Measurements from ENCODE around the gene POLR1E.
A peak's percentile ranks its signal among the peaks of the same experiment; 100 is the strongest.

POLR1E gene

GRCh38 chr9:37499297-37499696, 13.5 kb downstream of the POLR1E start:
- peaks cover 9% of the 10 kb centered on the region for H4K20me1 ChIP-seq (ENCODE audit: insufficient read depth, low read length)
- no peak overlapping the region for H2AFZ ChIP-seq (ENCODE audit: low read depth, low read length)
- no peak overlapping the region for H3K27ac ChIP-seq (ENCODE audit: low read length)
- no peak for TF ChIP-seq CTCF (IDR thresholded peaks at IDR 0.05; ENCODE audit: borderline replicate concordance, extremely low read depth, low read length, poor library complexity, severe bottlenecking)
- TF ChIP-seq EZH2 (IDR thresholded peaks at IDR 0.05; ENCODE audit: borderline replicate concordance, low read depth, low read length, severe bottlenecking): no peak
- no peaks in the 10 kb centered on the region for H3K9me3 ChIP-seq (ENCODE audit: insufficient read depth, low read length, severe bottlenecking)
- no peak overlapping the region for H3K4me2 ChIP-seq (ENCODE audit: insufficient read depth, low read length)
- DNase-seq (no peak), ATAC-seq (ENCODE audit: insufficient read depth, low read depth) (no peak)
- H3K79me2 ChIP-seq (ENCODE audit: insufficient read depth, low read length): no peaks in the 10 kb centered on the region
- no peaks in the 10 kb centered on the region for H3K27me3 ChIP-seq (ENCODE audit: insufficient read depth, low read length, poor library complexity)
- no peak overlapping the region for H3K4me3 ChIP-seq (ENCODE audit: low read depth in 1 of 2, low read length in 2 of 2)
- peaks cover 89% of the 10 kb centered on the region for H3K36me3 ChIP-seq (ENCODE audit: insufficient read depth, low read length)
- no peaks in the 10 kb centered on the region for H3K4me1 ChIP-seq (ENCODE audit: insufficient read depth, low read length)
- H3K9ac ChIP-seq (ENCODE audit: low read depth, low read length): no peak overlapping the region

- Histone ChIP-seq H3K9me3 (ENCODE audit: insufficient read depth, low read length, severe bottlenecking) (no peaks in the 10 kb centered on the region), H2AFZ (ENCODE audit: low read depth, low read length) (no peak overlapping the region), H3K27ac (ENCODE audit: low read length) (no peak overlapping the region), H3K36me3 (ENCODE audit: insufficient read depth, low read length) (peaks cover 76% of the 10 kb centered on the region), H3K4me1 (ENCODE audit: insufficient read depth, low read length) (no peaks in the 10 kb centered on the region), H3K79me2 (ENCODE audit: insufficient read depth, low read length) (no peaks in the 10 kb centered on the region), H4K20me1 (ENCODE audit: insufficient read depth, low read length) (peaks cover 9% of the 10 kb centered on the region), H3K4me3 (ENCODE audit: low read depth in 1 of 2, low read length in 2 of 2) (no peak overlapping the region), H3K4me2 (ENCODE audit: insufficient read depth, low read length) (no peak overlapping the region), H3K9ac (ENCODE audit: low read depth, low read length) (no peak overlapping the region), H3K27me3 (ENCODE audit: insufficient read depth, low read length, poor library complexity) (no peaks in the 10 kb centered on the region)
- TF ChIP-seq CTCF (IDR thresholded peaks at IDR 0.05; ENCODE audit: borderline replicate concordance, extremely low read depth, low read length, poor library complexity, severe bottlenecking) (no peak), EZH2 (IDR thresholded peaks at IDR 0.05; ENCODE audit: borderline replicate concordance, low read depth, low read length, severe bottlenecking) (no peak)
- DNase-seq (no peak), ATAC-seq (ENCODE audit: insufficient read depth, low read depth) (no peak)
Measured at GRCh38 chr9:37501957-37502596, 16.3 kb downstream of the POLR1E start.

GRCh38 chr9:37503736-37504135, 18.0 kb downstream of the POLR1E start:
- Histone ChIP-seq H3K79me2 (ENCODE audit: insufficient read depth, low read length) (no peaks in the 10 kb centered on the region), H4K20me1 (ENCODE audit: insufficient read depth, low read length) (peaks cover 9% of the 10 kb centered on the region), H3K9me3 (ENCODE audit: insufficient read depth, low read length, severe bottlenecking) (no peaks in the 10 kb centered on the region), H3K4me2 (ENCODE audit: insufficient read depth, low read length) (no peak overlapping the region), H3K27me3 (ENCODE audit: insufficient read depth, low read length, poor library complexity) (no peaks in the 10 kb centered on the region), H3K36me3 (ENCODE audit: insufficient read depth, low read length) (peaks cover 76% of the 10 kb centered on the region), H3K4me3 (ENCODE audit: low read depth in 1 of 2, low read length in 2 of 2) (no peak overlapping the region), H3K27ac (ENCODE audit: low read length) (no peak overlapping the region), H3K9ac (ENCODE audit: low read depth, low read length) (no peak overlapping the region), H2AFZ (ENCODE audit: low read depth, low read length) (no peak overlapping the region), H3K4me1 (ENCODE audit: insufficient read depth, low read length) (no peaks in the 10 kb centered on the region)
- no peak for DNase-seq
- TF ChIP-seq EZH2 (IDR thresholded peaks at IDR 0.05; ENCODE audit: borderline replicate concordance, low read depth, low read length, severe bottlenecking): no peak
- no peak for TF ChIP-seq CTCF (IDR thresholded peaks at IDR 0.05; ENCODE audit: borderline replicate concordance, extremely low read depth, low read length, poor library complexity, severe bottlenecking)
- peak; percentile 42; the same call in 1 of the 3 replicates for ATAC-seq (ENCODE audit: insufficient read depth, low read depth)

Data from DND-41 (cell line).